Caki2 (cell line): Measurements from ENCODE around the gene POLH. TPM values are rescaled to one million over a fixed set of nuclear protein-coding genes. Genes with fewer than 3 reads are reported as not detected.
"Not testable (repeated sequence)": the region's sequence is repeated elsewhere in the genome, so short reads cannot be mapped to it uniquely, and the experiment has no call there.

Experiments
- DNase-seq: peaks from one replicate; pipeline ENCODE4 v3.0.0-alpha.2; 2015; ENCODE audit warnings: low read depth
- in situ Hi-C: cut with HindIII; loops from 2 replicates; pipeline ENCODE4 v1.10.0; 2016; ENCODE audit warnings: low sequenced_read_pairs, low pct_unique_long_range_greater_than_20kb, mixed read lengths
- total RNA-seq: library from RNA; depleted of rRNA; stranded (reverse); fragments of >200 nt; shearing (Covaris generic); gene quantifications from 2 replicates; pipeline ENCODE4 v1.2.3, GENCODE V29; 2014; ENCODE audit warnings: low replicate concordance

Gene POLH
- total RNA-seq, 1 experiment from 2014 or later: 23.5 TPM

DNA sequence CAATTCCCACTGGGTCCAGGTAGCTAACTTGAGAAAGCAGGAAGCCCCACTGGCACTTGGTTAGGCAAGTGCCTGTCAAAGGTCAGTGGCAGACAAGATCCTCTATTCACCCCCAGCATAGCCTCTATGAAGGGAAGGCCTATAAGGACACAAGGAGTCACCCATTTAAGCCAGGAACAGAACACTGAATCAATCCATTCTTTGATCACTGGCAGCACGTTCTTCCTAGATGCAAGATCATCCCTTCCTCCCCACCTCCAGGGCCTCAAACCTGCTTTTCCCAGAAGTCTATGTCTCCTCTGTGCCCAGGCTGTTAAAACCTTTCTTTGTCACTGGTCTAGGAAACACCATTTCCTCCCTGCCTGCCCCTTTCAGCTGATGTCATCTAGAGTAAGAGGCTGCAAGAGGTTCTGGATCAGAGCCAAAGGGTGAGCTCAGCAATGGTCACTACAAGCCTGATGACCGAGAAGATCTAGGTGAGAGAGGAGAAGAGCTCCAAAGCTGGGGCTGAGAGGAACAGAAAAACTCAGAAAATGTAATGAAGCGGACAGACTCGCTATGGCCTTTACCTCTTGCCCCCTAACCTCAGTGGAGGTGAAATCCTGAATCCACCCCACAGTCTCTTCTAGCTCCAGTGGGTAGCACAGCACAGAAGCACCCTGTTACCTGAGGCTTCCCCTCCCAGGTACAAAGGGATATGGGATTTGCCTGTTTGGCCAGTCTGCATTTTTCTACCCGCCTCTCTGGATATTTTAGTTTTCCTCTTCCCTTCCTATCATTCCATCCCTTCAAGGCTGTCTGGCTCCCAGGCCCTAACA, 51.2 kb downstream of the POLH start:
- DNase-seq: peak; percentile 93
- in situ Hi-C loops: no loop called here

DNA sequence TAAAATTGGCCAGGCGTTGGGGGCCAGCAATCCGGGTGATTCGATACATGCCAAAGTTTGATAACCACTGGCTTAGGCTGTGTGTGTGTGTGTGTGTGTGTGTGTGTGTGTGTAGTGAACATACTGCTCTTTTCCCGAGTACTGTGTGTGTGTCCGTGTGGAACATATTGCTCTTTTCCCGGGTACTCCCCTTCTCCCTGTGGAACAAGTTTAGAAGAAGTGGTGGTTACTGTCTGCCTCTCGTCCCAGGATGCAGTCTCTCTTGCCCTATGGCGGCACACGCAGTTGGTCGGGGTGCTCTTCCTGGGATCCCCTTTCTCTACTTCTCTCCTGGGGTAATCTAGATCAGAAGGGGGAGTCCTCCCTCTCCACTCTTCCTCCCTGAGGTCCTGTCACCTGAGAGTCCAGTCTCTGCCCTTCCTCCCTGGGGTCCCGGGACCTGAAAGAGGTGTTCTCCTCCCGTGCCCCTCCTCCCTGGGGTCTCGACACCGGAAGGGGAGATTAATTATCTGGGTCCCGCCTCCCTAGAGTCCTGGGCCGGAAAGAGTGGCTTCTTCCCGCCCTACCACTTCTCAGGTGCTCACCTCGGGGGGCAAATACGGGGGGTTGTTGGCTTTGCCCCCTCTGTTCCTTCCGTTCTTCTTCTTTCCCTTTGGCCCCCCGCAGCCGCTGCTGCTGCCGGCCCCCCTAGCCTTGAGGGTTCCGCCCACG, 52.6 kb downstream of the POLH start:
- in situ Hi-C loops: no loop called here
- DNase-seq: peak; percentile 66

DNA sequence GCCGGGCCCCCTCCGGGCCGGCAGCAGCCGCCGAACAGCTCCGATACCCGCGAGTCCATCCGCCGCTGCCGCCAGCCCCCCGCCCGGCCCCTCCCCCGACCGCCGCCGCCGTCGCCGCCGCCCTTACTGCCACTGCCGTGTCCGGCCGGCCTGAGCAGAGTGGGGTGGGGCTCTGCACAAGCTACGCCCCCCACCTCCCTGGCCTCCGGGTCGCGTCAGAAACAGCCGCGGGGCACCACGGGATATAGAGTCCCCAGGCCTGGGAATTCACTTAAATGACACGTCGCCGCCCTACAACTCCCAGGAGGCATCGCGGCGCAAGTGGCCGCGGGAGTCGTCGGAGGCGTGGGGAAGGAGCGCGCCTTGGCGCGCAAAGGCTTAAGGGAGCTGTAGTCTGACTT, 53.1 kb downstream of the POLH start, which contains the start of gene GTPBP2:
Gene GTPBP2 (minus strand): TSS at position 161 of the 401 bp plus-strand sequence. CDS start 102 bp downstream, at position 59.
- peak; percentile 99 for DNase-seq
- in situ Hi-C loops: no loop called here

DNA sequence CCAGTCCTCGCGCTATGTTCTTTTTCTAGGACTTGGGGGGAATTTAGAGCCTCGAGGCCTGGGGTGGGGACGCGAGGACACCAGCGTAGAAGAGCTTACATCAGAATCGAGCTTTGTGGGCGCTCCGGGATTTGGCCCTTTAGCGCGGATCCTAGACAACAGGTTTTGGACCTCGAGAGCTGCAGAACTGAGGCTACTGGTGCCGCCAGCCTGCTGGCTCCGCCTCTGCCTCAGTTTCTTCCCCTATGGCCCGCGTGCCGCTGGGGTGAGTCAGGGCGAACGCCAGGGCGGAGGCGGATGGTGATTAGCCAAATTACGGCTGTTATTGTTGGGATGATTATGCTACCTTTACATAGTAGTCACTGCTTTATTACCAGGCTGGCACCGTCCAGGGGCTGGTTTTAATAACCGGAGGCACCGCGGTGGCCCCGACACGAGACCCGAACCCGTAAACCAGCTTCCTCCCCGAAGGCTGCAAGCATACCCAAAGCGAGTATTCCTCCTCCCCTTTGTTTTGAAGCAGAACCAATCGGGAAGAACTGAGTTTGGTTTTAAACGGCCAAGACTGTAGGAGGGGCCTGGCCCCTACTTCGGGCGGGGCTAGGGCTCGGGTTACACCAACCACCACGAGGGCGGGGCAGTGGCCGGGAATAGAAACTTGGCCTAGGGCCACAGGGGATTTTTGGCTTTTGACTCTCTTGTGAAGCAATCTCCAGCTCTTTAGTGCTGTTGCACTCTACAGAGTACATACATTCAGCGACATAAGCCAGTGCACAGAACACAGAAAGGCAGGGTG, 53.7 kb downstream of the POLH start:
- in situ Hi-C loops: no loop called here
- peak; percentile 99 for DNase-seq

DNA sequence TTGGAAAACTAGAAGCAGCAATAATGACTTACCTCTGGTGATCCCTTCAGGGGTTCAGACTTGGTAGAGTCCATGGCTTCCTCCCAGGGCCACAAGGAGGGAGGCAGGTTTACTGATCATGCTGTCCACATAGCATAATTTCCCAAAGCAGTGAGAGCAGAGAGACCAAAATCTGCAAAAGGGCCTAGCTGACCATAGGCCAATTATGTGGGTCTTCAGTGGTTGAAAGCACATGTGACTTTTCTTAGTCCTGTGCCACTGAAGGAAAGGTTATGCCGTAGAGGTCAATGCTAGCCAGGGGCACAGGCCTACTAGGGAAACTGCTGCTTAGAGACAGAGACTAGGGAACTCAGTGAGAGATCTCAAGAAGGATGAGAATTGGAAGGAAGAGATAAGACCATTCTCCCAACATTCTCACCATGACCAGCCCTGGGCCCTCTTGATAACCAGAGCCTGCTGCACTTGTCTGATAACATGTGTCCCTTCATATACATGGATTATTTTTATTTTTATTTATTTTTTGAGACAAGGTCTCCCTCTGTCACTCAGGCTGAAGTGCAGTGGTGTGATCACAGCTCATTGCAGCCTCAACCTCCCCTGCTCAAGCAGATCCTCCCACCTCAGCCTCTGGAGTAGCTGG, 55.1 kb downstream of the POLH start:
- DNase-seq: no peak
- in situ Hi-C loops: no loop called here

DNA sequence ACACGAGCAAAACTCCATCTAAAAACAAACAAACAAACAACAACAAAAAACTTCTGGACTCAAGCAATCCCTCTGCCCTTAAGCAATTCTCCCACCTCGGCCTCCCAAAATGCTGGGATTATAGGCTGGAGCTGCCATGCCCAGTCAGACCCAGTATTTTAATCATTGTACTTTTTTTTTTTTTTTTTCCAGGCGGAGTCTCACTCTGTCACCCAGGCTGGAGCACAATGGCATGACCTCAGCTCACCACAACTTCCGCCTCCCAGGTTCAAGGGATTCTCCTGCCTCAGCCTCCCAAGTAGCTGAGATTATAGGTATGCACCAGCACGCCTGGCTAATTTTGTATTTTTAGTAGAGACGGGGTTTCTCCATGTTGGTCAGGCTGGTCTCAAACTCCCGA, 57.0 kb downstream of the POLH start:
- DNase-seq, in situ Hi-C loops: not testable (repeated sequence)

DNA sequence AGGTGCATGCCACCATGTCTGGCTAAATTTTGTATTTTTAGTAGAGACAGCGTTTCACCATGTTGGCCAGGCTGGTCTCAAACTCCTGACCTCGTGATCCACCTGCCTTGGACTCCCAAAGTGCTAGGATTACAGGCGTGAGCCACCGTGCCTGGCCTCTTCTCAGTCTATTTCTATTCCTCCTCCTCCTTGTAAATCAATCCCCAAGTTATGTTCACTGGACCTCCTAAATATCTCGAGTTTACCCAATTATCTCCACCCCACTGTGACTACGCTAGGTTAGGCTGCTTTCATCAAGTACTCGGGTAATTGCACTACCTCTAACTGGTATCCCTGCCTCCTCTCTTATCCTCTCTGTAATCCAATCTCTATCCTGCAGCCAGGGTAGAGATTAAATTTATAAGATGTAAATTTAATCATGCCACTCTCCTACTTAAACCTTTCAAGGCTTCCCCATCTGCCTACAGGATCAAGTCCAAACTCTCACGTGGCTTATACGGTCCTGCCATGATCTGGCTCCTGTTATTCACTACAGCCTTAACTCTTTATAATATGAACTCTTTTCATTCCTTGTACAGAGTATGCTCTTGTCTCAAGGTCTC, 58.8 kb downstream of the POLH start:
- in situ Hi-C loops: no loop called here
- DNase-seq: no peak

DNA sequence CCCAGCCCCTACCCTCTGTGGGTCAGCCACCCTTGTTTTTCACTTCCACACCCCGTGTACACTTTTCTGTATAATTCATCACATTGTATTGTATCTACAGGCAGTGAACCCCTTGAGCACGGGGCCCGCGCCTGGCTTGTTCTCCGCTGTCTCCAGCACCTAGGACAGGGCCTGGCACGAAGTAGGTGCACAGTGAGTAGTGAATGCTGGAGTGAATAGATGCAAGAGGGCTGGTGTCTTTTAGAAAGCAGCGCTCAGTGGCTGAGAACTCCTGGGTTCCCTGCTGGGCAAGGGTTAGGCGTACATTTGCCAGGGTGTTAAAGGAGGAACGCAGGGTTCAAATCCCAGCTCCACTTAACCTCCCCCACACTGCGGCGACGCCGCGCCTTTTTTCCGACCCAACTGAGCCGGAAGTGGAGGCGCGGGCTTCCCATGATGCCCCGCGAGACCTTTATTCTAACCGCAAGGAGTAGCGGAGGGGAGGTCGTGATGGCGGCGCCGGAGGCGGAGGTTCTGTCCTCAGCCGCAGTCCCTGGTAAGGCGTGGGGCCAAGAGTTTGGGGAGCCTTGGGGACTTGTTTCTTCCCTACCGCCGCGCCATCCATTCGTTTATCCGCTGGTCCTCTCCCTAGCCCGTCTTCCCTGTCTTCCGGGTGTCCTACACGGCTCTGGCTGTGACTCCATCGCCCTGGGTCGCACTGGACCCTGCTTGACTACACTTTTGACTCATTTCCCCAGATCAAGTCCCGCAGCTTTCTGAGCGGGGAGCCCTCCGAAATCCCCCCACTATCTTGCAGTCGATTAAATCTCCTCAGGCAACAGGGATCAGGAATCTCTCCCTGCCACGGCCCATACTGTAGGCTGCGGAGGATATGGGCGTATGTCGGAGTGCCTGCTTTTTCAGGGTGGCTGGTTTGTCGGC, 59.7 kb downstream of the POLH start, which contains the start of gene MAD2L1BP:
Gene MAD2L1BP (plus strand): TSS at position 454 of the 921 bp plus-strand sequence. CDS start 36 bp downstream, at position 490.
- DNase-seq: peak; percentile 76
- in situ Hi-C loops: no loop called here

DNA sequence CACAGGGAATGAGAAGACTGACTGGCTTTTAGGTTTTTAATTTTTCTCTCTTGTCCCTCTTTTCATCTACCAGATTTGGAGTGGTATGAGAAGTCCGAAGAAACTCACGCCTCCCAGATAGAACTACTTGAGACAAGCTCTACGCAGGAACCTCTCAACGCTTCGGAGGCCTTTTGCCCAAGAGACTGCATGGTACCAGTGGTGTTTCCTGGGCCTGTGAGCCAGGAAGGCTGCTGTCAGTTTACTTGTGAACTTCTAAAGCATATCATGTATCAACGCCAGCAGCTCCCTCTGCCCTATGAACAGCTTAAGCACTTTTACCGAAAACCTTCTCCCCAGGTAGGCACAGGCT, 60.3 kb downstream of the POLH start:
- DNase-seq: no peak
- in situ Hi-C loops: no loop called here

DNA sequence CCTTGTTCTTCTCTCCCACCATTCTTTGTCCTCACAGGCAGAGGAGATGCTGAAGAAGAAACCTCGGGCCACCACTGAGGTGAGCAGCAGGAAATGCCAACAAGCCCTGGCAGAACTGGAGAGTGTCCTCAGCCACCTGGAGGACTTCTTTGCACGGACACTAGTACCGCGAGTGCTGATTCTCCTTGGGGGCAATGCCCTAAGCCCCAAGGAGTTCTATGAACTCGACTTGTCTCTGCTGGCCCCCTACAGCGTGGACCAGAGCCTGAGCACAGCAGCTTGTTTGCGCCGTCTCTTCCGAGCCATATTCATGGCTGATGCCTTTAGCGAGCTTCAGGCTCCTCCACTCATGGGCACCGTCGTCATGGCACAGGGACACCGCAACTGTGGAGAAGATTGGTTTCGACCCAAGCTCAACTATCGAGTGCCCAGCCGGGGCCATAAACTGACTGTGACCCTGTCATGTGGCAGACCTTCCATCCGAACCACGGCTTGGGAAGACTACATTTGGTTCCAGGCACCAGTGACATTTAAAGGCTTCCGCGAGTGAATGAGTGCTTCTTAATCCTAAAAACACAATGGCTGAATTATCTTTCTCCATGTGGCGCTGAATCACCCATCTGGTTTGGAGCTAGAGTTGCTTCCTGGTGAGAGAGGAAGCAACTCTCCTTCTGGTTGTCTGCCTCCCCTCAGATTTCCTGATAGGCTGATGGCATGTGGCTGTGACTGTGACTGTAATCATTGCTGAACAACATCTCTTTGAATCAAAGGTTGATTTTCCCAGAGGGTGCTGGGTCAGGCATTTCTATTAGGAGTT, 64.2 kb downstream of the POLH start:
- in situ Hi-C loops: no loop called here

DNA sequence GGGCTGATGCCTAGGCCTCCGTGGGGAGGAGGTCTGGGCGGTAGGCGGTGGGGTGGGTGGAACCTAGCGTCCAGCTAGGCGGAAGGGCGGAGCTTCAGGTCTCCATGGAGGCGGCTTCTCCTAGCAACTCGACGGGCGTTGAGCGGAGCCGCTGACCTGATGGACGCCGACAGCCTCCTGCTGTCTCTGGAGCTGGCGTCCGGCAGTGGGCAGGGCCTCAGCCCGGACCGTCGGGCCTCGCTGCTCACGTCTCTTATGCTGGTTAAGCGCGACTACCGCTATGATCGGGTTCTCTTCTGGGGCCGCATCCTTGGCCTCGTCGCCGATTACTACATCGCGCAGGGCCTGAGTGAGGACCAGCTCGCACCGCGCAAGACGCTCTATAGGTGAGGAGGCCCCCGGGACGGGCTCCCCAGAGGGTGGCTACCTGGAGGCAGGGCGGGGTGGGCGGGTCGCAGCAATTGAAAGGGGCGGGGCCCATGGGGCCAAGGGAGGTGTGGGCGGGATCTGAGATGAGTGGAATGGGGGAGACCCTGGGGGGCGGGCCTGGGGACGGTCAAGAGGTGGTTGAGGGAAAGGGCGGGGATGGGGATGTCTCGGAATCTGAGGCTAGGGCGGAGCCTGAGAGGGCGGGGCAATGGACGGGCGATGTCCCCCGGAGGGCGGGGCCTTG, 69.1 kb downstream of the POLH start, which contains the start of gene RSPH9:
Gene RSPH9 (plus strand): TSS at position 97 of the 673 bp plus-strand sequence. CDS start 63 bp downstream, at position 160.
- in situ Hi-C loops: no loop called here
- peak; percentile 71 for DNase-seq

More for the DNA sequence above, 64.2 kb downstream of the POLH start:
- DNase-seq: no peak

DNA sequence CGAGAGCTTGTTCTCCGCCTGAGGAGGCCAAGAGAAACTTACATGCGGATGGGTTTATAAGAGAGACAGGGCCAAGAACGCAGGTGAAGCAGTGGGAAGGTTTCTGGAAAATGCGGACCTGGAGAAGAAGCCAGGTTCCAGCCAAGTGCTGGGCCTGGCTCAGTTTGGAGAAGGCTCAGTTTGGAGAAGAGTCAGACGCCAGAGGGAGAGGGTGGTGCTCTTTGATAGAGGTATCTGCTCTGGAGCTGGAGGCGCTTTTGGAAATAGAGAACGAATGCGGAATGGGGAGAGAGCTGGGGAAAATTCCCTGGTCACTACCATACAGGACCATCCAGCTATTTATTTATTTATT, 69.6 kb downstream of the POLH start:
- no peak for DNase-seq
- in situ Hi-C loops: no loop called here

DNA sequence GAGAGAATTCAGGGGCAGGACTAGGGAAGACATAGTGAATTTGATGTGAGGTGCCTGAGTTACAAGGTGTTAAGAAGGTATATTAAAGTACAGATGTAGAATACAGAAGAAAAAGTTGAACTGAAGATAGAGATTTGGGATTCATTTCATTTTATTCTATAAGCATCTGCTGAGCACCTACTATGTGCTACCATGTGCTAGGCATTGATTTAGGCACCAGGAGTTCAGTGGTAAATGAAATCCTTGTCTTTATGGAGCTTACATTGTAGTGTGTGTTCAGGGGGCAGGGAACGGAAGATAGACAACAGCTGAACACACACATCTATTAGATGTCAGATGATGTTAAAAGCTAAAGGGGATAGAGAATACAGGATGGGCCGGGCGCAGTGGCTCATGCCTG, 71.6 kb downstream of the POLH start:
- DNase-seq: no peak
- in situ Hi-C loops: no loop called here

DNA sequence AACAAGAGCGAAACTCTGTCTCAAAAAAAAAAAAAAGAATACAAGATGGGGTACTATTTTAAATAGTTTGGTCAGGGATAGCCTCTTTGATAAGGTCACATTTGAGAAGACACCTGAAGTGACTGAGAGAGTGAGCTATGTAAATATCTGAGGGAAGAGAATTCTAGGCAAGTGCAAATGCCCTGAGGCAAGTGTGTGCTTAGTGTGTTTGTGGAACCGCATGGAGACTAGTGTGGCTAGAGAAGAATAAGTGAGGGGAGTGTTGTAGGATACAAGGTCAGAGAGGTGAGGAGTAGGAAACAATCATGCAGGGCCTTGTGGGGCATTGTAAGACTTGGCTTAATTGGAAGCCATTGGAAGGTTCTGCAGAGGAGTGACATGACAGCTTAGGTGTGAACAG, 72.3 kb downstream of the POLH start:
- in situ Hi-C loops: no loop called here
- no peak for DNase-seq

DNA sequence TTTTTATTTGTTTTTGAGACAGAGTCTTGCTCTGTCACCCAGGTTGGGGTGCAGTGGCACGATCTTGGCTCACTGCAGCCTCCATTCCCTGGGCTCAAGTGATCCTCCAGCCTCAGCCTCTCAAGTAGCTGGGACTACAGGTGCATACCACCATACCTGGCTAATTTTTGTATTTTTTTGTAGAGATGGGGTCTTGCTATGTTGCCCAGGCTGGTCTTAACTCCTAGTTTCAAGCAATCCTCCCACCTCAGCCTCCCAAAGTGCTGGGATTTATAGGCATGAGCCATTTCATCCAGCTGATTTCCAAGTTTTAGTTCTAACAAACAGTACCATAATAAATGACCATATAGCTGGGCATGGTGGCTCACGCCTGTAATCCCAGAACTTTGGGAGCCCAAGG, 76.8 kb downstream of the POLH start:
- DNase-seq, in situ Hi-C loops: not testable (repeated sequence)
